ENCODE data around the gene ATG4B. TPM values are rescaled to one million over a fixed set of nuclear protein-coding genes. Genes with fewer than 3 reads are reported as not detected.

The ATG4B gene
- total and polyA plus RNA-seq, 9 of the 15 experiments (the other 6 are each of a cell fraction or from before 2014, with no cell fraction given): 5.9 to 58.8 (median 35.6) TPM

DNA sequence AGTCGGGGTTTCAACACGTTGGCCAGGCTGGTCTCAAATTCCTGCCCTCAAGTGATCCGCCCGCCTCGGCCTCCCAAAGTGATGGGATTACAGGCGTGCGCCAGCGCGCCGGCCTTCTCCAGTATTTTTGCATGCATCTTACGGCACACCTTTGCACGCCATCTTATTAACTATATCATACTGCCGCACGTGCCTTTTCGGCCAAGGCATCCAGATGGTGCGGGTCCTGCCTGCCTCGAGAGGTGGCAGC is 63.6 kb downstream of the ATG4B start (continued):
- TF ChIP-seq ZNF408 (CRISPR knock-in tag; IDR thresholded peaks at IDR 0.05; ENCODE audit: low read depth) (no peak), HDAC2 (IDR thresholded peaks at IDR 0.05) (0 out of 2 replicates have a peak, but pooled peaks have one; percentile 26), ZBTB17 (CRISPR knock-in tag; IDR thresholded peaks at IDR 0.05) (no peak), ZNF133 (CRISPR knock-in tag; IDR thresholded peaks at IDR 0.05) (no peak), ZNF217 (CRISPR knock-in tag; IDR thresholded peaks at IDR 0.05) (no peak)

- Histone ChIP-seq H3K27ac (ENCODE audit: extremely low read depth, low read depth, low read length) (peak within 1 kb of the TSS; percentile 94), H3K9me1 (ENCODE audit: control insufficient read depth, insufficient read depth, low read length) (no peaks in the 10 kb centered on the region), H3K27me3 (ENCODE audit: control insufficient read depth in 2 of 2, insufficient read depth in 2 of 2, low read length in 2 of 2) (no peaks in the 10 kb centered on the region), H3K36me3 (ENCODE audit: control insufficient read depth, insufficient read depth, low read length) (peaks cover 25% of the 10 kb centered on the region), H3K4me1 (replicated peaks in 1 of 2; ENCODE audit: control insufficient read depth in 2 of 2, insufficient read depth in 2 of 2, low read length in 2 of 2) (peaks cover 3 to 21% of the 10 kb centered on the region in 2 experiments; a peak in 3 of 5 replicates), H3K9ac (ENCODE audit: insufficient read depth in 1 of 2, low read depth in 2 of 2, low read length in 2 of 2) (peak within 1 kb of the TSS; percentile 87 to 100), H3K4me3 (peak within 1 kb of the TSS; percentile 89), H4K20me1 (replicated peaks; ENCODE audit: control insufficient read depth, insufficient read depth, low read length) (no peaks in the 10 kb centered on the region), H3K79me2 (ENCODE audit: control insufficient read depth, insufficient read depth, low read length) (peaks cover 36% of the 10 kb centered on the region), H3K4me2 (ENCODE audit: insufficient read depth, low read length) (peak within 1 kb of the TSS; percentile 80), H3K9me3 (replicated peaks; ENCODE audit: control insufficient read depth, insufficient read depth, low read depth, low read length) (peaks cover 4% of the 10 kb centered on the region), H2AFZ (ENCODE audit: low read depth, low read length) (peak within 1 kb of the TSS; percentile 51; the same call in 1 of the 2 replicates)
- BruUV-seq (replicated peaks): TSS peak; percentile 82
- in situ Hi-C loops (cut with MboI): no loop called here
- WGBS (ENCODE audit: insufficient coverage, low coverage, missing lambda C conversion rate): 0% methylated on average over 5 of the region's 96 CpGs
- FAIRE-seq: no peak
- intact Hi-C loops (cut with micrococcal nuclease): no loop called here
- CTCF ChIA-PET (ENCODE audit: low intra/inter-chr PET ratio): no interaction called here
- peak; percentile 76 to 94 (median 84) for DNase-seq (ENCODE audit: extremely low read depth in 1 of 4, low spot score in 3 of 4)
- POLR2A ChIA-PET: interaction anchor here (0.5 to 3.0 kb wide), 10 partner anchors 8 to 811 kb away, joined by 3 to 16 read pairs (median 4); partner anchors contain the start of gene DTYMK
- peak; percentile 80 for ATAC-seq
- TF ChIP-seq ZNF740 (CRISPR knock-in tag; IDR thresholded peaks at IDR 0.05) (no peak), ZNF740 (tag; IDR thresholded peaks at IDR 0.05) (no peak), HDAC3 (IDR thresholded peaks at IDR 0.05; ENCODE audit: borderline replicate concordance, partially characterized antibody) (no peak), POLR3G (IDR thresholded peaks at IDR 0.05; ENCODE audit: extremely low read depth, insufficient read length, insufficient replicate concordance) (no peak), ZBTB49 (CRISPR knock-in tag; IDR thresholded peaks at IDR 0.05; ENCODE audit: borderline replicate concordance) (no peak), ZFP36 (IDR thresholded peaks at IDR 0.05; ENCODE audit: low read depth, low read length, partially characterized antibody) (no peak), SREBF2 (CRISPR knock-in tag; IDR thresholded peaks at IDR 0.05) (no peak), TRIM28 (IDR thresholded peaks at IDR 0.05) (no peak)
- TF ChIP-seq, protein P1, sequence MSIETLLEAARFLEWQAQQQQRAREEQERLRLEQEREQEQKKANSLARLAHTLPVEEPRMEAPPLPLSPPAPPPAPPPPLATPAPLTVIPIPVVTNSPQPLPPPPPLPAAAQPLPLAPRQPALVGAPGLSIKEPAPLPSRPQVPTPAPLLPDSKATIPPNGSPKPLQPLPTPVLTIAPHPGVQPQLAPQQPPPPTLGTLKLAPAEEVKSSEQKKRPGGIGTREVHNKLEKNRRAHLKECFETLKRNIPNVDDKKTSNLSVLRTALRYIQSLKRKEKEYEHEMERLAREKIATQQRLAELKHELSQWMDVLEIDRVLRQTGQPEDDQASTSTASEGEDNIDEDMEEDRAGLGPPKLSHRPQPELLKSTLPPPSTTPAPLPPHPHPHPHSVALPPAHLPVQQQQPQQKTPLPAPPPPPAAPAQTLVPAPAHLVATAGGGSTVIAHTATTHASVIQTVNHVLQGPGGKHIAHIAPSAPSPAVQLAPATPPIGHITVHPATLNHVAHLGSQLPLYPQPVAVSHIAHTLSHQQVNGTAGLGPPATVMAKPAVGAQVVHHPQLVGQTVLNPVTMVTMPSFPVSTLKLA (conservative IDR thresholded peaks at IDR 0.05): peak; percentile 95 to 98
- TF ChIP-seq, protein P2, sequence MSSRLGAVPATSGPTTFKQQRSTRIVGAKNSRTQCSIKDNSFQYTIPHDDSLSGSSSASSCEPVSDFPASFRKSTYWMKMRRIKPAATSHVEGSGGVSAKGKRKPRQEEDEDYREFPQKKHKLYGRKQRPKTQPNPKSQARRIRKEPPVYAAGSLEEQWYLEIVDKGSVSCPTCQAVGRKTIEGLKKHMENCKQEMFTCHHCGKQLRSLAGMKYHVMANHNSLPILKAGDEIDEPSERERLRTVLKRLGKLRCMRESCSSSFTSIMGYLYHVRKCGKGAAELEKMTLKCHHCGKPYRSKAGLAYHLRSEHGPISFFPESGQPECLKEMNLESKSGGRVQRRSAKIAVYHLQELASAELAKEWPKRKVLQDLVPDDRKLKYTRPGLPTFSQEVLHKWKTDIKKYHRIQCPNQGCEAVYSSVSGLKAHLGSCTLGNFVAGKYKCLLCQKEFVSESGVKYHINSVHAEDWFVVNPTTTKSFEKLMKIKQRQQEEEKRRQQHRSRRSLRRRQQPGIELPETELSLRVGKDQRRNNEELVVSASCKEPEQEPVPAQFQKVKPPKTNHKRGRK (tag; IDR thresholded peaks at IDR 0.05): no peak
Observed at GRCh38 chr2:241701399-241702154, 64.1 kb downstream of the ATG4B start, which contains the start of gene ING5. ING5 (plus strand) TSS chr2:241702039; CDS start chr2:241702066, 27 bp downstream.
